PC-3 (cell line): Measurements from ENCODE around the gene COL4A3. TPM values are rescaled to one million over a fixed set of nuclear protein-coding genes. Genes with fewer than 3 reads are reported as not detected.

Experiments used
- ATAC-seq: fragments of 200-7000 bp; cut with Tn5 transposase; 2 replicates; pipeline ENCODE4 v1.9.1; 2020; ENCODE audit warnings: mild to moderate bottlenecking, moderate library complexity
- BruUV-seq: library from RNA; stranded (reverse); fragments of 400-500 nt; replicated peaks from 2 replicates; lab custom pipeline; 2021; lab: Mats Ljungman, UMichigan
- CTCF ChIA-PET: fragments of 300-600 bp; sonication (Branson Sonifier 250); formaldehyde crosslinking; loops from one replicate; lab custom pipeline; 2022; ENCODE audit warnings: antibody characterized with exemption; lab: Charles Lee
- POLR2A ChIA-PET: fragments of 300-600 bp; sonication (Branson Sonifier 250); formaldehyde crosslinking; loops from one replicate; lab custom pipeline; 2022; ENCODE audit warnings: antibody characterized with exemption; ENCODE audit not compliant: unreplicated experiment; lab: Charles Lee
- DNase-seq: peaks from one replicate; pipeline ENCODE4 v3.0.0-alpha.2; 2015
- H2AFZ ChIP-seq: fragments of 300-600 bp; sonication (generic); 2 replicates; pipeline ENCODE4 v1.6.0; 2016; ENCODE audit warnings: antibody characterized with exemption, low read length
- H3F3A ChIP-seq: fragments of 300-600 bp; sonication (generic); one replicate; pipeline ENCODE4 v1.6.0; 2017; ENCODE audit warnings: antibody characterized with exemption, low read length, control low read depth, mild to moderate bottlenecking; ENCODE audit not compliant: unreplicated experiment
- H3K27ac ChIP-seq: fragments of 300-600 bp; sonication (generic); 2 replicates; pipeline ENCODE4 v1.5.1; 2016; ENCODE audit warnings: mild to moderate bottlenecking, low read length
- H3K27me3 ChIP-seq: fragments of 300-600 bp; sonication (generic); 2 replicates; pipeline ENCODE4 v1.6.1; 2016; ENCODE audit warnings: low read length, mixed read lengths
- H3K36me3 ChIP-seq: fragments of 300-600 bp; sonication (generic); 2 replicates; pipeline ENCODE4 v1.6.1; 2016; ENCODE audit warnings: low read depth, mixed run types, low read length, mixed read lengths
- H3K4me1 ChIP-seq: fragments of 300-600 bp; sonication (generic); 2 replicates; pipeline ENCODE4 v1.5.1; 2016; ENCODE audit warnings: low read length; ENCODE audit not compliant: insufficient read depth
- H3K4me2 ChIP-seq: fragments of 300-600 bp; sonication (generic); 2 replicates; pipeline ENCODE4 v1.6.0; 2016; ENCODE audit warnings: low read length
- H3K4me3 ChIP-seq: fragments of 300-600 bp; sonication (generic); 2 replicates; pipeline ENCODE4 v1.5.1; 2016; ENCODE audit warnings: mild to moderate bottlenecking, low read length, mixed read lengths
- H3K79me2 ChIP-seq: fragments of 300-600 bp; sonication (generic); 2 replicates; pipeline ENCODE4 v1.6.1; 2017; ENCODE audit warnings: low read length, mixed read lengths
- H3K9ac ChIP-seq: fragments of 300-600 bp; sonication (generic); 2 replicates; pipeline ENCODE4 v1.6.0; 2016; ENCODE audit warnings: mild to moderate bottlenecking, low read length
- H3K9me2 ChIP-seq: fragments of 300-600 bp; sonication (generic); replicated peaks from 2 replicates; pipeline ENCODE4 v1.6.1; 2016; ENCODE audit warnings: mixed run types, low read length, mixed read lengths
- H3K9me3 ChIP-seq: fragments of 300-600 bp; sonication (generic); 2 replicates; pipeline ENCODE4 v1.6.1; 2016; ENCODE audit warnings: low read length, mixed read lengths
- H4K20me1 ChIP-seq: fragments of 300-600 bp; sonication (generic); 2 replicates; pipeline ENCODE4 v1.6.1; 2016; ENCODE audit warnings: low read length, mixed read lengths
- EZH2 ChIP-seq: fragments of 300-600 bp; sonication (generic); IDR thresholded peaks from one replicate; pipeline ENCODE4 v1.6.1; 2017; ENCODE audit warnings: antibody characterized with exemption, mild to moderate bottlenecking, low read length; ENCODE audit not compliant: unreplicated experiment
- EZH2phosphoT487 ChIP-seq: fragments of 300-600 bp; sonication (generic); IDR thresholded peaks from 2 replicates; pipeline ENCODE4 v1.6.1; 2018; ENCODE audit warnings: mild to moderate bottlenecking, antibody characterized with exemption, low read length, borderline replicate concordance
- intact Hi-C: fragments of 100-400 bp; cut with micrococcal nuclease; formaldehyde crosslinking; loops from 2 replicates; pipeline ENCODE4 v1.9.0; 2023
- total RNA-seq: library from RNA; depleted of rRNA; stranded (reverse); fragments of >200 nt; gene quantifications from 2 replicates; pipeline ENCODE4 v1.2.3, GENCODE V29; 2014
- TF ChIP-seq, protein P1 (sequence below): fragments of 300-600 bp; sonication (generic); conservative IDR thresholded peaks from 2 replicates; pipeline ENCODE4 v1.5.1; 2017; ENCODE audit warnings: antibody characterized with exemption, low read depth, mild to moderate bottlenecking, low read length

The COL4A3 gene
- total RNA-seq, 1 experiment from 2014 or later: 0.73 TPM

DNA sequence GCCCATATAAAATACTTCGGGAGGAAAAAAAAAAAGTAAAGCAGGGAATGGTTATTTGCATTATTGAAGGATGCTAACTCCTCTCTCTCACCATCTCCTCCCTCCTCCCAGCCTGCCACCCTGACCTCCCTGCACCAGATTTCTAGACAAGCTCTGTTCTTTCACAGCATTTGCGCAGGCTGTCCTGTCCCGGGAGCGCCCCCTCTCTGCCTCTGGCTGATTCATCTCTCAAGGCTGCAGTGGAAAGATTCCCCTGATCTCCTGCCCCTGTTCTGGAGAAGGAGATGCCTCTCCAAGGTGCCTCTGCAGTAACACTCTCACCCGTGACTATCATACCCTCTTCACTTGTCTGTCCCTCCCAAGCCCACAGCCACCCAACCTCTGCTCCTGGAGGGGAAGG is 38.9 kb upstream of the COL4A3 start:
- no peak overlapping the region for H2AFZ ChIP-seq
- H3K9me3 ChIP-seq: no peaks in the 10 kb centered on the region
- no peaks in the 10 kb centered on the region for H3K27me3 ChIP-seq
- no peaks in the 10 kb centered on the region for H3K4me1 ChIP-seq
- BruUV-seq: no TSS peak
- no peaks in the 10 kb centered on the region for H4K20me1 ChIP-seq
- no peak overlapping the region for H3K4me2 ChIP-seq
- no peaks in the 10 kb centered on the region for H3F3A ChIP-seq
- intact Hi-C loops: no loop called here
- no peak overlapping the region for H3K27ac ChIP-seq
- no peaks in the 10 kb centered on the region for H3K9me2 ChIP-seq
- DNase-seq (peak; percentile 30), ATAC-seq (peak; percentile 48; the same call in 1 of the 2 replicates)
- H3K4me3 ChIP-seq: no peak overlapping the region
- no peaks in the 10 kb centered on the region for H3K79me2 ChIP-seq
- H3K9ac ChIP-seq: no peak overlapping the region
- ChIA-PET POLR2A (no interaction called here), CTCF (no interaction called here)
- no peaks in the 10 kb centered on the region for H3K36me3 ChIP-seq
- TF ChIP-seq EZH2phosphoT487 (no peak), EZH2 (no peak)
- TF ChIP-seq, protein P1, sequence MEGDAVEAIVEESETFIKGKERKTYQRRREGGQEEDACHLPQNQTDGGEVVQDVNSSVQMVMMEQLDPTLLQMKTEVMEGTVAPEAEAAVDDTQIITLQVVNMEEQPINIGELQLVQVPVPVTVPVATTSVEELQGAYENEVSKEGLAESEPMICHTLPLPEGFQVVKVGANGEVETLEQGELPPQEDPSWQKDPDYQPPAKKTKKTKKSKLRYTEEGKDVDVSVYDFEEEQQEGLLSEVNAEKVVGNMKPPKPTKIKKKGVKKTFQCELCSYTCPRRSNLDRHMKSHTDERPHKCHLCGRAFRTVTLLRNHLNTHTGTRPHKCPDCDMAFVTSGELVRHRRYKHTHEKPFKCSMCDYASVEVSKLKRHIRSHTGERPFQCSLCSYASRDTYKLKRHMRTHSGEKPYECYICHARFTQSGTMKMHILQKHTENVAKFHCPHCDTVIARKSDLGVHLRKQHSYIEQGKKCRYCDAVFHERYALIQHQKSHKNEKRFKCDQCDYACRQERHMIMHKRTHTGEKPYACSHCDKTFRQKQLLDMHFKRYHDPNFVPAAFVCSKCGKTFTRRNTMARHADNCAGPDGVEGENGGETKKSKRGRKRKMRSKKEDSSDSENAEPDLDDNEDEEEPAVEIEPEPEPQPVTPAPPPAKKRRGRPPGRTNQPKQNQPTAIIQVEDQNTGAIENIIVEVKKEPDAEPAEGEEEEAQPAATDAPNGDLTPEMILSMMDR: peak; percentile 47

DNA sequence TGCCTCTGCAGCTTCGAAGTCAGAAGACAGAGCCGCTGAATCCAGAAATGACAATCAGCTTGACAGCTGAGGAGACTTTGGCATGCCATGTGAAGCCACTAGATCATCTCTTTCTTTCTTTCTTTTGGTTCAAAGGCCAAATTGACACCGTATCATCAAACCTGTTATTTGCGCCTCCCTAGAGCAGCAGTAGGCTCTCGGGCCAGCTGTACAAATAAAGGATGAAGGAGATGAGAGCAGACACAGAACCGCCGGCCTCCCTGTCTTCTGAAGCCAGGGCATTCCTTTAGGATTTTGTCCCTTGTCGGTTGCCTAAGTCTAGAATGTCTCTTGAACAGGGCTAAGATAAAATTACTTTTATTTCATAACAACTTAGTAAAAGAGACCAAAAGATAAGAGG is 37.2 kb upstream of the COL4A3 start:
- no peaks in the 10 kb centered on the region for H3K9me3 ChIP-seq
- ChIA-PET POLR2A (no interaction called here), CTCF (no interaction called here)
- no TSS peak for BruUV-seq
- H2AFZ ChIP-seq: no peak overlapping the region
- H3K9ac ChIP-seq: no peak overlapping the region
- no peaks in the 10 kb centered on the region for H3K4me1 ChIP-seq
- no peaks in the 10 kb centered on the region for H3K9me2 ChIP-seq
- DNase-seq (no peak), ATAC-seq (no peak)
- H4K20me1 ChIP-seq: no peaks in the 10 kb centered on the region
- intact Hi-C loops: no loop called here
- TF ChIP-seq, protein P1: no peak
- TF ChIP-seq EZH2phosphoT487 (no peak), EZH2 (no peak)
- H3F3A ChIP-seq: no peaks in the 10 kb centered on the region
- no peak overlapping the region for H3K27ac ChIP-seq
- H3K79me2 ChIP-seq: no peaks in the 10 kb centered on the region
- no peaks in the 10 kb centered on the region for H3K36me3 ChIP-seq
- H3K4me3 ChIP-seq: no peak overlapping the region
- no peak overlapping the region for H3K4me2 ChIP-seq
- no peaks in the 10 kb centered on the region for H3K27me3 ChIP-seq

DNA sequence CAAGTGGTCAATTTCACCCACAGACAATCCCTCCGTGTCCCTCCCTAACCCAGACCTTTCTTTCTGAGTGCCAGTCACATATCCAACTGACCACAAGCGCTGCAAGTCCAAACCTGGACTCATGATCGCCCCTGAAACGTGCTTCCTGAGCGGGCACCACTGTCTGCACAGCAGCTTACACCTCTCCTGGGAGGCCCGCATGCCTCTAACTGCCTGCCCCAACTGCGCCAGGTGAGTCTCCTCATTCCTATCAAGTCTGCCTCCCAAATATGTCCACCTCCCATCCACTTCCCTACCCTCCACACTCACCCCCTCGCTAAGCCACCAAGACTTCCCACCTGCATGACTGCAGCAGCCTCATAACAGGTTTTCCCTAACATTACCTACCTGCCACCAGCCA is 33.8 kb upstream of the COL4A3 start:
- TF ChIP-seq, protein P1: no peak
- TF ChIP-seq EZH2phosphoT487: no peak
- no peak for TF ChIP-seq EZH2
- ChIA-PET CTCF (interaction anchor here (0.6 to 1.1 kb wide), 3 partner anchors 108 to 1405 kb away, joined by 3 to 6 read pairs (median 3); no protein-coding TSS in a partner anchor), POLR2A (no interaction called here)
- Histone ChIP-seq H4K20me1 (no peaks in the 10 kb centered on the region), H3K9ac (no peak overlapping the region), H3K27me3 (no peaks in the 10 kb centered on the region), H3K9me2 (no peaks in the 10 kb centered on the region), H3K4me2 (no peak overlapping the region), H3K79me2 (no peaks in the 10 kb centered on the region), H3F3A (no peaks in the 10 kb centered on the region), H2AFZ (no peak overlapping the region), H3K4me1 (no peaks in the 10 kb centered on the region), H3K9me3 (no peaks in the 10 kb centered on the region), H3K4me3 (no peak overlapping the region), H3K36me3 (no peaks in the 10 kb centered on the region), H3K27ac (no peak overlapping the region)
- no TSS peak for BruUV-seq
- DNase-seq (no peak), ATAC-seq (no peak)
- intact Hi-C loops: loop anchor here (1.0 to 10.0 kb wide), 5 partner anchors 108 to 636 kb away; partner anchors contain the start of gene MFF
